Measurements from ENCODE around the gene TTYH2.

The TTYH2 gene

GRCh38 chr17:74217037-74217730 is 3.8 kb downstream of the TTYH2 start:
- DNase-seq: no peak

DNA sequence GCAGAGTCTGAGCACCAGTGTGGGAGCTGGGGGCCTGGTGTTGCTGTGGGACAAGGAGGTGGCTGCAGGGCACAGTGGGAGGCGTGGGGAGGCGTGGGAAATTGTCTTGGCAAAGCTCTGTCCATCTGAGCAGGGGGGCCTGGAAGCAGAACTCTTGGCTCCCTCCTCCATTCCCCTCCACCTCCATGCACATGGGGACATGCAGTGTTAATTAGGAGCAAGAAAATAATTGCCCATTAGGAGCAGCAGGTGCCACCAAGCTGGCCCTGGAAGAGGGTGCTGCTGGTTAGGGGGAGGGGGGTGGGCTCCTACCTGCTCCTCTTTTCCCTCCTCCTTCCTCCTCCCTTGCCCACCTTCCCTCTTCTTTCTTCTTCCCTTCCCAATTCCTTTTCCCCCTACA is 4.5 kb downstream of the TTYH2 start:
- no peak for DNase-seq

DNA sequence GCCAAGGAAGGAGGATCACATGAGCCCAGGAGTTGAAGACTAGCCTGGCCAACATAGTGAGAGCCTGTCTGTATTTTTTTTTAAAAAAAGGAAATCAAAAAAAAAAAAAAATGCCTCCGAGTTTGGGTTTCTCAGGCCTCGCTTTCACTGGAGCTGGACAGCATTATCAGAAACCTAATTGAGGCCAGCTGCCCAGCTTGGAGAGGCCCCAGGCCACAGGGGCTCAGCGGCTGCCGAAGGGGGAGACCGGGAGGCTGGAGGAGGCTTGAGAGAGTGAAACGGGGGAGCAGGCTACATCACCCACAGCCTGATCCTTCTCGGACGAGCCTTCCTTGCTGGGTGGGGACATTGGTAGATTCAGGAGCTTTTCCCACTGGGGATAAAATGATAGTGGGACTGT is 5.1 kb downstream of the TTYH2 start:
- no peak for DNase-seq

DNA sequence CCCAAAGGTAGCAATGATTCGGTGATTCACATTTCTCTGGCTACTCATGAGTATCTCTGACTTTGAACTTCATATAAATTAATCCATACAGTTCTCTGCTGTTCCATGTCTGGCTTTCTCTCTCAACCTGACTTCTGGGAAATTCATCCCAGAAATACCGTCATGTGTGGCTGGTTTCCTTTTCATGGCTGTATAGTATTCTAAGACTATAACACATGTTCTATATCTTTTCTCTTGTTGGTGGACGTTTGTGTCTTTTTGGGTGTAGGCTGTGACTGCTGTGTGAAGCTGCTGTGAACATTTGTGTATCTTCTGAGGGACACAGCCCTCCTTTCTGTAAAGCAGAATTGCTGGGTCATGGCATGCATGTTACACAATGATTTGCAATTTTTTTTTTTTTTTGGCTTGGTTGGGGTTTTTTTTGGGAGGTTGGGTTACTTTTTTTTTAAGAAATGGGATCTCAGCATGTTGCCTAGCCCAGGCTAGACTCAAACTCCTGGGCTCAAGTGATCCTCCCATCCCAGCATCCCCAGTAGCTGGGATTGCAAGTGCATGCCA is 6.3 kb downstream of the TTYH2 start:
- DNase-seq: no peak

GRCh38 chr17:74220219-74220618 is 6.8 kb downstream of the TTYH2 start:
- DNase-seq: no peak

DNA sequence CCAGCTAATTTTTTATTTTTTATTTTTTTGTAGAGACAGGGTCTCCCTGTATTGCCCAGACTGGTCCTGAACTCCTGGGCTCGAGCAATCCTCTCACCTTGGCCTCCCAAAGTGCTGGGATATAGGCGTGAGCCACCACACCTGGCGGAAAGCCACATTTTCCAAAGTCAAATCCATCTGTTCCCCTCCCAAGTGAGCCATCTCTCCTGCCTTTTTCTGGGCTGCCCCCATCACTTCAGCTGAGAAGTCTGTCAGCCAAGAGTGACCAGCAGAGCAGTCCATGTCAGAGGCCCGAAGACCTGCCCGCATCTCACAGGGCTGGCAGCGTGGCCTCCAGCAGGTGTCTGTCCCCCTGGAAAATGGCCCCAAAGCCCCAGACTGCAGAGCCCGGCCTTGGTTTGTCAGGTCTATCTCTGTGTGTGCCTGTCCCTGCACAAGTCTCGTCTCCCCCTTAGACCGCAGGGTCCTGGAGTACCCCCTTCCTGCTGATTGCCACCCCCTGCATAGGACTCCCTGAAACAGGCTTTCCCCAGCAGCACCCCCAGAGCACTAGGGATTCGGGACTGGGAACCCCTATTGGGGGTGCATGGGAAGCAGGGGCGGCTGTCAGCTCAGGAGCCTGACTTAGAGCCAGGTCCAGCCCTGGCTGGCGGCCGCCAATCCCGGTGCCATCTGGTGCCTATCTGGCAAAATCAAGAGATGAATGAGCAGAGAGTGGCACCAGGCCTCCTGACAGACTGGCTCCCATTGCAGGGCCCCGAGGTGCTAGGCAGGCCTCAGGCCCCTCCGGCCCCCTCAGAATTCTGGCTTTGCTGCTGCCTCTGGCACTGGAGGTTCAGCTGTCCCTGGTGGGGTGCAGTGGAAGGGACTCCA is 7.8 kb downstream of the TTYH2 start:
- DNase-seq: no peak

GRCh38 chr17:74222399-74222798 is 9.0 kb downstream of the TTYH2 start:
- DNase-seq: no peak

DNA sequence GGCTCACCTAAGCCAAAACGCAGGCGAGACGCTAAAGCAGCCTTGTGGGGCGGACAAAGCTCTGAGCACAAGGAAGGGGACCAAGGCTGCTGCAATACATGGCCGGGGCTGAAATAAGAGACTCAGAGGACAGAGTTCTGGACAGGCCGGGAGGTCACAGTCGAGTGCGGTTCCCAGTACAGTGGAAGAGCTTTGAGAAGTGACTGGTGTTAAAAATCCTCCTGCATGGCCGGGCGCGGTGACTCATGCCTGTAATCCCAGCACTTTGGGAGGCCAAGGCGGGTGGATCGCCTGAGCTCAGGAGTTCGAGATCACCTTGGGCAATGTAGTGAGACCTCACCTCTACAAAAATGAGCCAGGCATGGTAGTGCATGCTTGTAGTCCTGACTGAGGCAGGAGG is 10.5 kb downstream of the TTYH2 start:
- DNase-seq: no peak

GRCh38 chr17:74224959-74225725 is 11.8 kb downstream of the TTYH2 start:
- no peak for DNase-seq

- no peak for DNase-seq
Observed at GRCh38 chr17:74226252-74226651, 12.9 kb downstream of the TTYH2 start.

- DNase-seq: no peak
Observed at GRCh38 chr17:74227271-74228080, 14.1 kb downstream of the TTYH2 start.

GRCh38 chr17:74228306-74228978 is 15.1 kb downstream of the TTYH2 start:
- DNase-seq: no peak

GRCh38 chr17:74230896-74231295 is 17.5 kb downstream of the TTYH2 start:
- DNase-seq: no peak

DNA sequence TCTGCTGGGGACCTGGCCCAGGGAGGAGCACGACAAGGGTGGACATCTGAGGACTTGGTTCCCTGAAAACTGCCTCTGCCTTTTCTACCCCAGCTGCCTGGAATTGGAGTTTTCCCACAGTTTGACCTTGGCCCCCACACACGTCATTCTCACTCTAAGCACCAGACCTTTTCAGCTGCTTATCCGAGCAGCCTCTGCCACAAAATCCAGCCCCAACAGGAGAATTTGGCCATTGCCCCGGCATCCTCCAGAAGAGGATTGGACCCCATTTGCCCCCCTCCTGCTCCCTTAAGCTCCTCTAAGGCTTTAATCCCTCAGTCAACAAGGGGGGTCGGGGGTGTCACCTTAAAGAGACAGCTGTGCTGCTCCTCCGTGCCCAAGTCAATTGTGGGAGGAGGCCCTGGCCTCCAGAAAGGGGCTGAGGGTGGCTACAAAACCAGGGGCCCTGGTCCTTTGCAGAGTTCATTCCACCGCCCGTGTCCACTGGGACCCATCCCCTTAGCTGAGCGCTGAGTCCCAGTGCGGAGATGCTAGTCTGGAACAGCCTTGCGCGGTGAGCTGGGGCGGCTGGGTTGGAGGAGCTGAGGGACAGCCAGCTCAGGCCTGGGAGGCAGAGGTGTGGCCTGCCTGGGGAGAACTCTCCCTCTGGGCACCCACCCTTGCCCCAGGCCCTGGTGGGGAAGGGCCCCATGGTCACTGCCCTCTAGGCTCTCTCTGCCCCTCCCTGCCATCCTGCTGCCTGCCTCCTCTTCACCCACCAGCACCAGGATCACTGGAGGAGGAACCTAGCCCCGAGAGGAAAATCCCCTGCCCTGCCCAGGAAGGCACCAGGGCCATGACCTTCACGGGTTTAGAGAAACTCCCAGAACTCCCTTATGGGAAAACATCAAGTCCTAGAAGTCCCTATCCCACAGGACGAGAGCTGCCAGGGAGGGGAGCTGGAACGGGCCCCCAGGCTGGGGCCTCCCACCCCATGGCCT is 18.8 kb downstream of the TTYH2 start:
- DNase-seq: no peak

DNA sequence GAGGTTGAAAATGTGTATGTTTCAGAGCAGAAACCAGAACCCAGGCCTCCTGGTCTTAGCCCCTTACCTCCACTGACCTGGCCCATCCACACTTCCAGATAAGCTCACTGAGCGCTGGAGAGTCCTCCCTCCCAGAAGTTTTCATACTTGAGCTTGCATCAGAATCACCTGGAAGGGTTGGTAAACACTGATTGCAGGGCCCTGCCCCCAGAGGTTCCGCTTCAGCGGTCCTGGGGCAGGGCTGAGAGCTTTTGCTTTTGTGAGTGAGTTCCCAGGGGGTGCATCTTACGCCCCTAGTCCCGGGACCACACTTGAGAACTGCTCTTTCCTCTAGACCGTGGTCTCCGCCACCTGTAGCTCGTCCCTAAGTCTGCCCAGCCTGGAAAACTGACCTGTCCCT is 20.6 kb downstream of the TTYH2 start:
- no peak for DNase-seq

- DNase-seq: no peak
Observed at GRCh38 chr17:74234486-74234885, 21.1 kb downstream of the TTYH2 start.

- DNase-seq: no peak
Observed at GRCh38 chr17:74235040-74235581, 21.7 kb downstream of the TTYH2 start.

- DNase-seq: no peak
Observed at GRCh38 chr17:74235911-74236371, 22.6 kb downstream of the TTYH2 start.

- DNase-seq: no peak
Observed at GRCh38 chr17:74237321-74237720, 23.9 kb downstream of the TTYH2 start.

- DNase-seq: no peak
Observed at GRCh38 chr17:74239172-74239571, 25.8 kb downstream of the TTYH2 start.
